GM12872 (cell line): Measurements from ENCODE around the gene TSPAN8.

Experiments used
- CTCF ChIP-seq: IDR thresholded peaks from 3 replicates; pipeline ENCODE4 v1.5.1; 2011; ENCODE audit warnings: low read depth, mild to moderate bottlenecking, low read length, moderate library complexity; ENCODE audit not compliant: insufficient read depth

TSPAN8 gene

DNA sequence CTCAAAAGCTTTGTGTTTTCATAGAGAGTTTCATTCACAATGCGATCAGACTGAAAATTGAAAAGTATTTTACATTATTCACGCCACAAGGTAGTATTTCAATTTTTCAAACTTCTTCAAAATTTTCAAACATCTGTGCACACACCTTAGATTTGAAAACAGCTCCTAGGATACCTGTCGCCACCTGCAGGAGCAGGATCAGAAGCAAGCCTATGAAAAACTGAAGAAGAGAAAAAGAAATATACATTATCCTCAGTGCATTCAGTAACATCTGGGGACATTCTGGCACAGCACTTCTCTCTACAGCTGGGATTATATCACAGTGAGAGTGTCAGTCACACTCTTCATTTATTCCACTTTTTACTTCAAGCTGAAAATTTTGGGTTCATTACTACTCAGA lies 19.8 kb downstream of the TSPAN8 start:
- no peak for TF ChIP-seq CTCF

- TF ChIP-seq CTCF = no peak
Observed at GRCh38 chr12:71135812-71136176, 22.0 kb downstream of the TSPAN8 start.

GRCh38 chr12:71135077-71135811 lies 22.6 kb downstream of the TSPAN8 start:
- TF ChIP-seq CTCF = no peak

DNA sequence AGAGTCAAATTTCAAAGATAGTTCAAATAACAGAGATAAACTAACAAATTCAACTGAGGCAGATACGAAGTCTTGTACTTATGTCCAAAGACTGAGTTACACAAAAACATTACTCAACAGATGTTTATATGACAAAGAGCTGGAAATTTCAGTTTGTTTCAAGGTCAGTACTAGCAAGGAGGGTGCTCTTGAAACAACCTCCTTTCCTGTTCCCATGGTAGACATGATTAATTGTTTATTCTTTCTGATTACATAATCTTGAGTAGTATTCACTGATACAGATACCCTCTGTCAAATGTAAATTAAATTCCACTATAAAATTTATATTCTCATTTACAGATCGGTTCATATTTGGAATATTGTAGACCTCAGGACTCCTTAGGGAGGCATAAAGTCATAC lies 23.4 kb downstream of the TSPAN8 start:
- TF ChIP-seq CTCF = no peak

- no peak for TF ChIP-seq CTCF
Observed at GRCh38 chr12:71130521-71131069, 27.2 kb downstream of the TSPAN8 start.

DNA sequence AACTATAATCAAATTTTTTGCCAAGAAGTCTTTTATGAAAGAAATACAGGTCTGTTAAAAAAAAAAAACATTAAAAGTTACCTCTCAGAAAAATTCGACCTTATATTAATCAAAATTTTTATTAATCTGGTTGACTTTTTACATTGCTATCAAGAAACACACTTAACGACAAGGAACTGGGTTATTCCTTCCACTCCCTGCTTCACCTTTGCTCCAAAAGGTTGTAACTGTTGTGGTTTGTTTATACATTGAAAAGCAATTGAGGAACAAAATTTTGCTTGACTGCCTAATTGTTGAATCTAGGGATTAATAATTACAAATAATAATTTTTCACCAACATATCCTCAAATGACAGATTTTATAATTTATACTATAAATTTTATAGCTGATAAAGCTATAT lies 28.4 kb downstream of the TSPAN8 start:
- no peak for TF ChIP-seq CTCF

DNA sequence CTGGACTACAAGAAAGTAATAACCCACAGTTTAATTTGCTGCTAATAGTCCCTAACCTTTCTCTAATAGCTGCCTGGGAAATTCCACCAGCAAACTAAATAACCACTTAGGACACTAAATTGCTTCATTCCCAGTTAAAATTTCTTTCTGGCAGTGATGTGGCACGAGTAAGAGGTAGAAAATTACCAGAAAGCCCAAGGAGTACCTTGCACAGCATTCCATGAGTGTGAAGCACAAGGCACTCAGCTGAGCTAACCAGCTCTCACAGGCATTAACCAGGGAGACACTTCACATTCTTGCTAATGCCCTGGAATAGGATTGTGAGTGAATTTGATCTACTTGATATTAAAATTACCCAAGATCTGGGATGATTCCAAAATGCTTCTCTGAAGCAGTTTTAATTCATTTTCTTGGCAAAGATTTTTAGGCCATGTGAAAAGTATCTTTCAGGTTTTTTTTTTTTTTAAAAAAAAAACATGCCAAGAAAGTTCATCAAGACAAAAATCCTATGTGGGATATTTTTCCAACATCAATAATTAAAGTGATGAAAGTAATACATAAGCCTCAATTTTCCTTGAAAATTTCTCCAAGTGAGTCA lies 29.5 kb downstream of the TSPAN8 start:
- TF ChIP-seq CTCF = no peak
